ENCODE data around the gene AP1M1. TPM values are rescaled to one million over a fixed set of nuclear protein-coding genes. Genes with fewer than 3 reads are reported as not detected.
"Not testable (repeated sequence)": the region's sequence is repeated elsewhere in the genome, so short reads cannot be mapped to it uniquely, and the experiment has no call there.

Gene AP1M1
- total RNA-seq, 1 experiment from 2014 or later, result 45.9 TPM

GRCh38 chr19:16178866-16179265, 18.8 kb upstream of the AP1M1 start:
- DNase-seq (ENCODE audit: low read depth, low spot score); in situ Hi-C loops (cut with HindIII; ENCODE audit: low pct_unique_long_range_greater_than_20kb, low sequenced_read_pairs): not testable (repeated sequence)

- in situ Hi-C loops (cut with HindIII; ENCODE audit: low pct_unique_long_range_greater_than_20kb, low sequenced_read_pairs), result no loop called here
- no peak for DNase-seq (ENCODE audit: low read depth, low spot score)
These were observed 17.1 kb upstream of the AP1M1 start for GRCh38 chr19:16180611-16181010.

- no peak for DNase-seq (ENCODE audit: low read depth, low spot score)
- in situ Hi-C loops (cut with HindIII; ENCODE audit: low pct_unique_long_range_greater_than_20kb, low sequenced_read_pairs), result no loop called here
These were observed 13.0 kb upstream of the AP1M1 start for GRCh38 chr19:16184665-16185122.

GRCh38 chr19:16185123-16185767, 12.5 kb upstream of the AP1M1 start, which contains the start of gene FAM32A:
Gene FAM32A (plus strand): TSS chr19:16185410. CDS start chr19:16185443, 33 bp downstream.
- in situ Hi-C loops (cut with HindIII; ENCODE audit: low pct_unique_long_range_greater_than_20kb, low sequenced_read_pairs), result no loop called here
- DNase-seq (ENCODE audit: low read depth, low spot score), result peak; percentile 99

- DNase-seq (ENCODE audit: low read depth, low spot score), result peak; percentile 36
- in situ Hi-C loops (cut with HindIII; ENCODE audit: low pct_unique_long_range_greater_than_20kb, low sequenced_read_pairs), result no loop called here
These were observed 12.0 kb upstream of the AP1M1 start for GRCh38 chr19:16185768-16186123.

- no peak for DNase-seq (ENCODE audit: low read depth, low spot score)
- in situ Hi-C loops (cut with HindIII; ENCODE audit: low pct_unique_long_range_greater_than_20kb, low sequenced_read_pairs), result no loop called here
These were observed 9.2 kb upstream of the AP1M1 start for GRCh38 chr19:16188521-16188920.

GRCh38 chr19:16190198-16190597, 7.5 kb upstream of the AP1M1 start:
- in situ Hi-C loops (cut with HindIII; ENCODE audit: low pct_unique_long_range_greater_than_20kb, low sequenced_read_pairs), result no loop called here

GRCh38 chr19:16190736-16191135, 7.0 kb upstream of the AP1M1 start:
- DNase-seq (ENCODE audit: low read depth, low spot score), result no peak
- in situ Hi-C loops (cut with HindIII; ENCODE audit: low pct_unique_long_range_greater_than_20kb, low sequenced_read_pairs), result no loop called here

More at GRCh38 chr19:16190198-16190597, 7.5 kb upstream of the AP1M1 start:
- DNase-seq (ENCODE audit: low read depth, low spot score), result no peak

- in situ Hi-C loops (cut with HindIII; ENCODE audit: low pct_unique_long_range_greater_than_20kb, low sequenced_read_pairs), result no loop called here
These were observed 6.3 kb upstream of the AP1M1 start for GRCh38 chr19:16191216-16191908.

GRCh38 chr19:16193466-16193865, 4.2 kb upstream of the AP1M1 start:
- in situ Hi-C loops (cut with HindIII; ENCODE audit: low pct_unique_long_range_greater_than_20kb, low sequenced_read_pairs), result no loop called here
- no peak for DNase-seq (ENCODE audit: low read depth, low spot score)

More at GRCh38 chr19:16191216-16191908, 6.3 kb upstream of the AP1M1 start:
- no peak for DNase-seq (ENCODE audit: low read depth, low spot score)

- in situ Hi-C loops (cut with HindIII; ENCODE audit: low pct_unique_long_range_greater_than_20kb, low sequenced_read_pairs), result no loop called here
- DNase-seq (ENCODE audit: low read depth, low spot score), result no peak
These were observed 506 bp upstream of the AP1M1 start for GRCh38 chr19:16197188-16197621.

GRCh38 chr19:16198370-16198651, 600 bp downstream of the AP1M1 start:
- DNase-seq (ENCODE audit: low read depth, low spot score), result no peak
- in situ Hi-C loops (cut with HindIII; ENCODE audit: low pct_unique_long_range_greater_than_20kb, low sequenced_read_pairs), result no loop called here

- DNase-seq (ENCODE audit: low read depth, low spot score), result no peak
- in situ Hi-C loops (cut with HindIII; ENCODE audit: low pct_unique_long_range_greater_than_20kb, low sequenced_read_pairs), result no loop called here
These were observed 1.7 kb downstream of the AP1M1 start for GRCh38 chr19:16199275-16199932.

- DNase-seq (ENCODE audit: low read depth, low spot score), result no peak
- in situ Hi-C loops (cut with HindIII; ENCODE audit: low pct_unique_long_range_greater_than_20kb, low sequenced_read_pairs), result no loop called here
These were observed 2.6 kb downstream of the AP1M1 start for GRCh38 chr19:16200038-16201010.

- in situ Hi-C loops (cut with HindIII; ENCODE audit: low pct_unique_long_range_greater_than_20kb, low sequenced_read_pairs), result no loop called here
- DNase-seq (ENCODE audit: low read depth, low spot score), result no peak
These were observed 3.3 kb downstream of the AP1M1 start for GRCh38 chr19:16201011-16201391.

GRCh38 chr19:16202320-16203255, 4.9 kb downstream of the AP1M1 start:
- no peak for DNase-seq (ENCODE audit: low read depth, low spot score)
- in situ Hi-C loops (cut with HindIII; ENCODE audit: low pct_unique_long_range_greater_than_20kb, low sequenced_read_pairs), result no loop called here
